ENCODE data around the gene TPMT.

DNA sequence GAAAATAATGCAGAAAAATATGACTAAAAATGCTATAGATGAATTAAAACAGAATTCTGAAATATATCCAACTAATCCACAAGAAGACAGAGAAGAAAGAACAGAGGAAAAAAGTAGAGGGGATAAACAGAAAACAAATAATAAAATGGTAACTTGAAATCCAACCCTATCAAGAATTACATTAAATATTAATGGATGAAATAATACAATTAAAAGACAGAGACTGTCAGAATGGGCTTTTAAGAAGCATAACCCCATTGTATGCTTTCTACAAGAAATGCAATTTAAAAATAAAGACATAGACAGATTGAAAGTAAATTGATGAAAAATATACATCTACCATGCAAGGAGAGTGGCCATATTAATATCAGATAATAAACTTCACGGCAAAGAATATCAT lies 47.8 kb downstream of the TPMT start:
- no peak for TF ChIP-seq TCF7 (CRISPR knock-in tag; IDR thresholded peaks at IDR 0.05; ENCODE audit: low read depth)
- TF ChIP-seq, protein P1, sequence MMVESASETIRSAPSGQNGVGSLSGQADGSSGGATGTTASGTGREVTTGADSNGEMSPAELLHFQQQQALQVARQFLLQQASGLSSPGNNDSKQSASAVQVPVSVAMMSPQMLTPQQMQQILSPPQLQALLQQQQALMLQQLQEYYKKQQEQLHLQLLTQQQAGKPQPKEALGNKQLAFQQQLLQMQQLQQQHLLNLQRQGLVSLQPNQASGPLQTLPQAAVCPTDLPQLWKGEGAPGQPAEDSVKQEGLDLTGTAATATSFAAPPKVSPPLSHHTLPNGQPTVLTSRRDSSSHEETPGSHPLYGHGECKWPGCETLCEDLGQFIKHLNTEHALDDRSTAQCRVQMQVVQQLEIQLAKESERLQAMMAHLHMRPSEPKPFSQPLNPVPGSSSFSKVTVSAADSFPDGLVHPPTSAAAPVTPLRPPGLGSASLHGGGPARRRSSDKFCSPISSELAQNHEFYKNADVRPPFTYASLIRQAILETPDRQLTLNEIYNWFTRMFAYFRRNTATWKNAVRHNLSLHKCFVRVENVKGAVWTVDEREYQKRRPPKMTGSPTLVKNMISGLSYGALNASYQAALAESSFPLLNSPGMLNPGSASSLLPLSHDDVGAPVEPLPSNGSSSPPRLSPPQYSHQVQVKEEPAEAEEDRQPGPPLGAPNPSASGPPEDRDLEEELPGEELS (CRISPR knock-in tag; IDR thresholded peaks at IDR 0.05), result no peak
- TF ChIP-seq, protein P2, sequence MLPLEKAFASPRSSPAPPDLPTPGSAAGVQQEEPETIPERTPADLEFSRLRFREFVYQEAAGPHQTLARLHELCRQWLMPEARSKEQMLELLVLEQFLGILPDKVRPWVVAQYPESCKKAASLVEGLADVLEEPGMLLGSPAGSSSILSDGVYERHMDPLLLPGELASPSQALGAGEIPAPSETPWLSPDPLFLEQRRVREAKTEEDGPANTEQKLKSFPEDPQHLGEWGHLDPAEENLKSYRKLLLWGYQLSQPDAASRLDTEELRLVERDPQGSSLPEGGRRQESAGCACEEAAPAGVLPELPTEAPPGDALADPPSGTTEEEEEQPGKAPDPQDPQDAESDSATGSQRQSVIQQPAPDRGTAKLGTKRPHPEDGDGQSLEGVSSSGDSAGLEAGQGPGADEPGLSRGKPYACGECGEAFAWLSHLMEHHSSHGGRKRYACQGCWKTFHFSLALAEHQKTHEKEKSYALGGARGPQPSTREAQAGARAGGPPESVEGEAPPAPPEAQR (CRISPR knock-in tag; IDR thresholded peaks at IDR 0.05), result no peak
- TF ChIP-seq, protein P3, sequence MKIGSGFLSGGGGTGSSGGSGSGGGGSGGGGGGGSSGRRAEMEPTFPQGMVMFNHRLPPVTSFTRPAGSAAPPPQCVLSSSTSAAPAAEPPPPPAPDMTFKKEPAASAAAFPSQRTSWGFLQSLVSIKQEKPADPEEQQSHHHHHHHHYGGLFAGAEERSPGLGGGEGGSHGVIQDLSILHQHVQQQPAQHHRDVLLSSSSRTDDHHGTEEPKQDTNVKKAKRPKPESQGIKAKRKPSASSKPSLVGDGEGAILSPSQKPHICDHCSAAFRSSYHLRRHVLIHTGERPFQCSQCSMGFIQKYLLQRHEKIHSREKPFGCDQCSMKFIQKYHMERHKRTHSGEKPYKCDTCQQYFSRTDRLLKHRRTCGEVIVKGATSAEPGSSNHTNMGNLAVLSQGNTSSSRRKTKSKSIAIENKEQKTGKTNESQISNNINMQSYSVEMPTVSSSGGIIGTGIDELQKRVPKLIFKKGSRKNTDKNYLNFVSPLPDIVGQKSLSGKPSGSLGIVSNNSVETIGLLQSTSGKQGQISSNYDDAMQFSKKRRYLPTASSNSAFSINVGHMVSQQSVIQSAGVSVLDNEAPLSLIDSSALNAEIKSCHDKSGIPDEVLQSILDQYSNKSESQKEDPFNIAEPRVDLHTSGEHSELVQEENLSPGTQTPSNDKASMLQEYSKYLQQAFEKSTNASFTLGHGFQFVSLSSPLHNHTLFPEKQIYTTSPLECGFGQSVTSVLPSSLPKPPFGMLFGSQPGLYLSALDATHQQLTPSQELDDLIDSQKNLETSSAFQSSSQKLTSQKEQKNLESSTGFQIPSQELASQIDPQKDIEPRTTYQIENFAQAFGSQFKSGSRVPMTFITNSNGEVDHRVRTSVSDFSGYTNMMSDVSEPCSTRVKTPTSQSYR (CRISPR knock-in tag; IDR thresholded peaks at IDR 0.05), result no peak

Data from WTC11 (cell line).